Naive thymus-derived CD8-positive, alpha-beta T cell (primary cell): Measurements from ENCODE around the gene ZNF497. TPM values are rescaled to one million over a fixed set of nuclear protein-coding genes. Genes with fewer than 3 reads are reported as not detected.
A peak's percentile ranks its signal among the peaks of the same experiment; 100 is the strongest.
"Not testable (repeated sequence)": the region's sequence is repeated elsewhere in the genome, so short reads cannot be mapped to it uniquely, and the experiment has no call there.

ENCODE experiments used
- ATAC-seq, 2 donors: fragments of 150-1000 bp; cut with Tn5 transposase in 1 of 2; sonication (Bioruptor Pico), chemical (Tn5 transposase) in 1 of 2; 1 replicate in 1 of 2; 2 replicates in 1 of 2; pipeline ENCODE4 v1.10.0; 2021; ENCODE audit warnings: mild to moderate bottlenecking in 2 of 2, moderate library complexity in 2 of 2
- POLR2A ChIA-PET: fragments of 350-600 bp; sonication (Branson Sonifier 250); formaldehyde crosslinking; loops from one replicate; lab custom pipeline; 2021; ENCODE audit warnings: antibody characterized with exemption; lab: Charles Lee
- DNase-seq, 10 donors: peaks; one replicate each; pipeline versions ENCODE4 v3.0.0 to v3.0.0-alpha.2; 2020 to 2022
- H3K27ac Mint-ChIP-seq, 10 donors: one replicate each; pipeline ENCODE4 v1.8.0; 2020 to 2022; ENCODE audit warnings: mild to moderate bottlenecking in 10 of 10, mixed read lengths in 10 of 10, moderate library complexity in 4 of 10, inconsistent platforms in 1 of 10
- H3K27me3 Mint-ChIP-seq, 5 donors: one replicate each; pipeline ENCODE4 v1.8.0; 2021 to 2022; ENCODE audit warnings: mixed read lengths in 5 of 5
- H3K36me3 Mint-ChIP-seq, 3 donors: one replicate each; pipeline ENCODE4 v1.8.0; 2020 to 2022; ENCODE audit warnings: mixed read lengths in 3 of 3, mild to moderate bottlenecking in 2 of 3, inconsistent platforms in 1 of 3
- H3K4me1 Mint-ChIP-seq, 4 donors: one replicate each; pipeline ENCODE4 v1.8.0; 2021 to 2022; ENCODE audit warnings: mixed read lengths in 4 of 4
- H3K4me3 Mint-ChIP-seq, 10 donors: one replicate each; pipeline ENCODE4 v1.8.0; 2020 to 2022; ENCODE audit warnings: mild to moderate bottlenecking in 10 of 10, mixed read lengths in 10 of 10, moderate library complexity in 6 of 10, inconsistent platforms in 1 of 10
- H3K9me3 Mint-ChIP-seq, 9 donors: one replicate each; pipeline ENCODE4 v1.8.0; 2020 to 2022; ENCODE audit warnings: mixed read lengths in 9 of 9, mild to moderate bottlenecking in 3 of 9, inconsistent platforms in 1 of 9, moderate library complexity in 1 of 9
- polyA plus RNA-seq, 3 donors: library from polyadenylated mRNA; unstranded; fragments of 300-500 nt; fragmentation: Illumina TruSeq; gene quantifications; one replicate each; pipeline ENCODE4 v1.2.3, GENCODE V29; 2021
- total RNA-seq, 8 experiments: library from RNA in 2 of 8; stranded (reverse) in 2 of 8; gene quantifications; one replicate each; pipeline ENCODE4 v1.2.3 and lab custom pipeline; 2021 to 2026

The ZNF497 gene
- total and polyA plus RNA-seq, 5 experiments from 2014 or later = 1.8 to 6.6 (median 2.2) TPM

- Mint-ChIP-seq H3K36me3 (no peaks in the 10 kb centered on the region), H3K4me1 (peaks cover 14 to 39% (median 28%) of the 10 kb centered on the region in 4 donors), H3K27ac (peak overlapping the region; percentile 93 to 98 (median 96)), H3K4me3 (peak overlapping the region; percentile 85 to 99 (median 94)), H3K9me3 (no peaks in the 10 kb centered on the region), H3K27me3 (no peaks in the 10 kb centered on the region)
- no peak for ATAC-seq
- POLR2A ChIA-PET = interaction anchor here (0.8 to 4.5 kb wide), 7 partner anchors 17 to 198 kb away, joined by 3 to 43 read pairs (median 5); partner anchors contain the start of genes ZNF274, ZNF497 and ZNF584
- DNase-seq = peak in 1 of 10 donors; percentile 58
Measured at GRCh38 chr19:58380037-58380661, 17.6 kb upstream of the ZNF497 start.

GRCh38 chr19:58379246-58379645 lies 16.7 kb upstream of the ZNF497 start:
- H3K36me3 Mint-ChIP-seq = no peaks in the 10 kb centered on the region
- H3K27me3 Mint-ChIP-seq = no peaks in the 10 kb centered on the region
- POLR2A ChIA-PET = interaction anchor here (0.9 to 4.5 kb wide), 5 partner anchors 16 to 197 kb away, joined by 3 to 43 read pairs (median 5); partner anchors contain the start of genes ZNF274 and ZNF497

GRCh38 chr19:58376724-58377123 lies 14.2 kb upstream of the ZNF497 start:
- POLR2A ChIA-PET = interaction anchor here (1.2 kb wide), 1 partner anchor 13 kb away, joined by 5 read pairs; no protein-coding TSS in a partner anchor
- H3K36me3 Mint-ChIP-seq, H3K27me3 Mint-ChIP-seq, H3K9me3 Mint-ChIP-seq, H3K4me3 Mint-ChIP-seq, H3K27ac Mint-ChIP-seq, ATAC-seq, DNase-seq: not testable (repeated sequence)
- peaks cover 10 to 30% (median 19%) of the 10 kb centered on the region in 4 donors for H3K4me1 Mint-ChIP-seq

More at GRCh38 chr19:58379246-58379645, 16.7 kb upstream of the ZNF497 start:
- ATAC-seq (no peak), DNase-seq (no peak)
- Mint-ChIP-seq H3K4me3 (peak overlapping the region; percentile 85 to 99 (median 94)), H3K4me1 (peaks cover 14 to 37% (median 27%) of the 10 kb centered on the region in 4 donors), H3K27ac (peak overlapping the region; percentile 93 to 98 (median 96)), H3K9me3 (no peaks in the 10 kb centered on the region)

- peak overlapping the region in 1 of 10 donors; percentile 46 for H3K27ac Mint-ChIP-seq
Measured at GRCh38 chr19:58374200-58374599, 11.6 kb upstream of the ZNF497 start.

GRCh38 chr19:58372311-58373133 lies 10.0 kb upstream of the ZNF497 start:
- H3K4me1 Mint-ChIP-seq = peaks cover 0 to 2% (median under 1%) of the 10 kb centered on the region in 4 donors
- H3K27me3 Mint-ChIP-seq = no peaks in the 10 kb centered on the region

More at GRCh38 chr19:58374200-58374599, 11.6 kb upstream of the ZNF497 start:
- ATAC-seq (no peak), DNase-seq (no peak)
- Mint-ChIP-seq H3K27me3 (no peaks in the 10 kb centered on the region), H3K36me3 (peaks cover 0 to 2% (median 0%) of the 10 kb centered on the region in 3 donors), H3K4me3 (peak overlapping the region in 1 of 10 donors; percentile 10), H3K9me3 (no peaks in the 10 kb centered on the region), H3K4me1 (peaks cover 0 to 13% (median 5%) of the 10 kb centered on the region in 4 donors)
- POLR2A ChIA-PET = interaction anchor here (0.5 to 2.7 kb wide), 3 partner anchors 12 to 84 kb away, joined by 3 to 15 read pairs (median 3); partner anchors contain the start of gene ZNF497

GRCh38 chr19:58368561-58369360 lies 6.2 kb upstream of the ZNF497 start:
- peaks cover 0 to 2% (median 0%) of the 10 kb centered on the region in 3 donors for H3K36me3 Mint-ChIP-seq
- H3K9me3 Mint-ChIP-seq = no peaks in the 10 kb centered on the region
- POLR2A ChIA-PET = interaction anchor here (0.6 to 1.6 kb wide), 5 partner anchors 13 to 179 kb away, joined by 4 to 6 read pairs (median 6); partner anchors contain the start of gene RPS5
- no peak overlapping the region for H3K27ac Mint-ChIP-seq
- no peaks in the 10 kb centered on the region for H3K27me3 Mint-ChIP-seq
- no peak overlapping the region for H3K4me3 Mint-ChIP-seq
- no peak for ATAC-seq
- no peak for DNase-seq
- peaks cover 0 to 6% (median 2%) of the 10 kb centered on the region in 4 donors for H3K4me1 Mint-ChIP-seq

More at GRCh38 chr19:58372311-58373133, 10.0 kb upstream of the ZNF497 start:
- H3K27ac Mint-ChIP-seq = no peak overlapping the region
- H3K4me3 Mint-ChIP-seq = no peak overlapping the region
- POLR2A ChIA-PET = interaction anchor here (2.7 kb wide), 1 partner anchor 10 kb away, joined by 15 read pairs; the partner anchor contains the start of gene ZNF497
- DNase-seq = no peak
- peaks cover 0 to 2% (median 0%) of the 10 kb centered on the region in 3 donors for H3K36me3 Mint-ChIP-seq
- H3K9me3 Mint-ChIP-seq = no peaks in the 10 kb centered on the region
- ATAC-seq = no peak

- H3K27me3 Mint-ChIP-seq = no peaks in the 10 kb centered on the region
- no peak overlapping the region for H3K4me3 Mint-ChIP-seq
- no peak for ATAC-seq
- H3K27ac Mint-ChIP-seq = no peak overlapping the region
- peaks cover 0 to 6% (median 4%) of the 10 kb centered on the region in 4 donors for H3K4me1 Mint-ChIP-seq
- no peak for DNase-seq
- H3K36me3 Mint-ChIP-seq = peaks cover 0 to 2% (median 0%) of the 10 kb centered on the region in 3 donors
- no peaks in the 10 kb centered on the region for H3K9me3 Mint-ChIP-seq
- POLR2A ChIA-PET = no interaction called here
Measured at GRCh38 chr19:58367698-58368454, 5.3 kb upstream of the ZNF497 start.

- Mint-ChIP-seq H3K4me1 (peaks cover 5 to 14% (median 10%) of the 10 kb centered on the region in 4 donors), H3K9me3 (no peaks in the 10 kb centered on the region), H3K4me3 (no peak overlapping the region), H3K27me3 (no peaks in the 10 kb centered on the region), H3K36me3 (peaks cover 0 to 2% (median 0%) of the 10 kb centered on the region in 3 donors), H3K27ac (no peak overlapping the region)
- DNase-seq (no peak), ATAC-seq (no peak)
- POLR2A ChIA-PET = interaction anchor here (0.8 kb wide), 1 partner anchor 13 kb away, joined by 3 read pairs; the partner anchor contains the start of gene A1BG
Measured at GRCh38 chr19:58366585-58367430, 4.3 kb upstream of the ZNF497 start.

- DNase-seq = no peak
- POLR2A ChIA-PET = interaction anchor here (0.5 to 3.5 kb wide), 5 partner anchors 13 to 689 kb away, joined by 4 to 44 read pairs (median 7); partner anchors contain the start of gene ZNF837
- Mint-ChIP-seq H3K9me3 (no peaks in the 10 kb centered on the region), H3K27ac (peak overlapping the region in 2 of 10 donors; percentile 13 to 15), H3K27me3 (no peaks in the 10 kb centered on the region), H3K4me1 (peaks cover 7 to 17% (median 12%) of the 10 kb centered on the region in 4 donors), H3K36me3 (no peaks in the 10 kb centered on the region), H3K4me3 (peak overlapping the region in 7 of 10 donors; percentile 10 to 57 (median 34))
- ATAC-seq = no peak
Measured at GRCh38 chr19:58364146-58364545, 1.6 kb upstream of the ZNF497 start.

GRCh38 chr19:58361900-58362271 lies 665 bp downstream of the ZNF497 start:
- Mint-ChIP-seq H3K9me3 (no peaks in the 10 kb centered on the region), H3K27ac (peak overlapping the region; percentile 85 to 97 (median 94))

More at GRCh38 chr19:58361900-58362271, 665 bp downstream of the ZNF497 start:
- H3K4me3 Mint-ChIP-seq = peak overlapping the region; percentile 83 to 97 (median 93)
- peaks cover 10 to 21% (median 18%) of the 10 kb centered on the region in 4 donors for H3K4me1 Mint-ChIP-seq
- POLR2A ChIA-PET = interaction anchor here (0.6 to 3.5 kb wide), 27 partner anchors 7 to 999 kb away, joined by 3 to 44 read pairs (median 8); partner anchors contain the start of genes ERVK3-1, MZF1, RPS5 and TRIM28
- no peaks in the 10 kb centered on the region for H3K36me3 Mint-ChIP-seq
- ATAC-seq (peak; percentile 4 to 14), DNase-seq (peak in 4 of 10 donors; percentile 29 to 75 (median 33))
- no peaks in the 10 kb centered on the region for H3K27me3 Mint-ChIP-seq
